ENCODE data around the gene PLB1.

The PLB1 gene

DNA sequence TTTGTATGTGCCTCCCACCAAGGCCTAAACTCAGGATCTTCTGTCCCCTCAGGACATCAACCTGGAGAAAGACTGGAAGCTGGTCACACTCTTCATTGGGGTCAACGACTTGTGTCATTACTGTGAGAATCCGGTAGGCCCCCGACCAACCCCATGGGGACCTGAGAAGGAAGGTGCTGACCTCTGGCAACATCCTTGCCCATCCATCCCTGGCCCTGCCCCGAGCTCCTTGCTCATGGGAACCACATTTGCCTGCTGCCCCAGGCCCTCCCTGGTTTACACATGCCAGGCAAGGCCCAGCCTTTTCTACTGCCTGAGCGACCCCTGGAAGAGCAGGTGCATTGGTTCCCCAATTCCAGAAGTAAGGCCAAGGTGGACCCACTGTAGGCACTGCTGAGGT lies 130.5 kb downstream of the PLB1 start:
- DNase-seq (ENCODE audit: low read depth in 1 of 2, low spot score in 1 of 2) = no peak

GRCh38 chr2:28626891-28627421 lies 131.1 kb downstream of the PLB1 start:
- no peak for DNase-seq (ENCODE audit: low read depth in 1 of 2, low spot score in 1 of 2)

- no peak for DNase-seq (ENCODE audit: low read depth in 1 of 2, low spot score in 1 of 2)
Observed at GRCh38 chr2:28627722-28628480, 132.0 kb downstream of the PLB1 start.

GRCh38 chr2:28628506-28628905 lies 132.6 kb downstream of the PLB1 start:
- DNase-seq (ENCODE audit: low read depth in 1 of 2, low spot score in 1 of 2) = no peak

GRCh38 chr2:28628987-28629386 lies 133.1 kb downstream of the PLB1 start:
- no peak for DNase-seq (ENCODE audit: low read depth in 1 of 2, low spot score in 1 of 2)

- no peak for DNase-seq (ENCODE audit: low read depth in 1 of 2, low spot score in 1 of 2)
Observed at GRCh38 chr2:28629910-28630309, 134.1 kb downstream of the PLB1 start.

GRCh38 chr2:28630341-28630740 lies 134.5 kb downstream of the PLB1 start:
- no peak for DNase-seq (ENCODE audit: low read depth in 1 of 2, low spot score in 1 of 2)

DNA sequence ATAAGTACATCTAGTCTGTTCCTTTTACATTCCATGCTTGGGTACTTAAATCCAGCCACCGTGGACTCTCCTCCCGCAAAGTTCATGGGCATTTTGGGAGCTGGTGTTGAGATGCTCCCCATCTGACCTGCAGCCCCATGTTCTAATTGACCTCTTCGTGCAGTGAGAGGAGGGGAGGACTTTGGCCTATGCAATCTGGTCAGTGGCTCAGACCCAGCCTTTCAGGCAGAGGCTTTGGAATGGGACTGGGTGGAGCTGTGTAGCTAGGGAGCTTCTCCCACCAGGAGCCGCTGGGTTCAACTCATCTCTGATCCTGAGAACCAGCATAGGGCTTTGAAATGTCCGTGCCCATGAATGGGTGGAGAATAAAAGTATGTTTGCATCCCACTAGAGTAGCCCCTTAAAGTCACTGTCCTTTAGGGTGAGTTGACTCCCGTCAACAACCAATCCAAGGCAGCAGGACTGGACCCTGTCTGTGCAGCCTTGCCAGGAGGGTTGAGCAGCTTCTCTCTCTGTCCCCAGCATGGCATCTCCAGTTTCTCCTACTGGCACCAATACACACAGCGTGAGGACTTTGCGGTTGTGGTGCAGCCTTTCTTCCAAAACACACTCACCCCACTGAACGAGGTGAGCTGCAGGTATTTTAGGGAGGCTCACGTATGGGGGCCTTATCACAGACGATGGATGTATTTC lies 135.8 kb downstream of the PLB1 start:
- DNase-seq (ENCODE audit: low read depth in 1 of 2, low spot score in 1 of 2) = no peak

DNA sequence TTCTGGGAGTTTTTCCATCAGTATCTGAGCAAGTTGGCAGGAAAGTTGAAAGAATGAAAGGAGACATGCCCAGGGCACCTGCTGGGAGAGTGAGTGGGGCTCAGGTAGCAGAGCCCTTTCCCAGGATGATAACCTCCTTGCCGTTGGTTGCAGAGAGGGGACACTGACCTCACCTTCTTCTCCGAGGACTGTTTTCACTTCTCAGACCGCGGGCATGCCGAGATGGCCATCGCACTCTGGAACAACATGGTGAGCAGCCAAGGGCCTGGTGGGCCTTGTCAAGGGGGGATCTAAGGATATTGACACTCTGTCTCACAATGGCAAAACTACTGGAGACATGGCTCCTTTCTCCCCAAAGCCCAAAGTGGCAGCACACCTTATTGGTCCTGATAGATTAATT lies 136.9 kb downstream of the PLB1 start:
- no peak for DNase-seq (ENCODE audit: low read depth in 1 of 2, low spot score in 1 of 2)

DNA sequence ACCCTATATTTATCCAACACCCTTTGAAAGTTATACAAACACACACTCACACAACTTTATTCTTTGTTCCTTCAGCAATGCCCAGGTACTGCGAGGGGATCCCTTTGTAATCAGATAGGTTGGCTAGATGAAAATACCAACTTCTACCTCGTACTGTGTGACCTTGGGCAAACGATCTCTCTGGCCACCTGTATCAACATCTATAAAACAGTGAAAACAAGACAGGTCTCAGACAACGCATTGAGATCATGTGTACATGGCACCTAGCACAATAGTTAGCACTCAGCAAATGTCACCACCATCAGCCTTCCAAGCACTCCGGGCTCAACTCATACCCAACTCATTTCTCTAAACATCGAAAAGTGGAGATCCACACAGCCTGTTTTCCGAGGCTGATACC lies 137.3 kb downstream of the PLB1 start:
- no peak for DNase-seq (ENCODE audit: low read depth in 1 of 2, low spot score in 1 of 2)

DNA sequence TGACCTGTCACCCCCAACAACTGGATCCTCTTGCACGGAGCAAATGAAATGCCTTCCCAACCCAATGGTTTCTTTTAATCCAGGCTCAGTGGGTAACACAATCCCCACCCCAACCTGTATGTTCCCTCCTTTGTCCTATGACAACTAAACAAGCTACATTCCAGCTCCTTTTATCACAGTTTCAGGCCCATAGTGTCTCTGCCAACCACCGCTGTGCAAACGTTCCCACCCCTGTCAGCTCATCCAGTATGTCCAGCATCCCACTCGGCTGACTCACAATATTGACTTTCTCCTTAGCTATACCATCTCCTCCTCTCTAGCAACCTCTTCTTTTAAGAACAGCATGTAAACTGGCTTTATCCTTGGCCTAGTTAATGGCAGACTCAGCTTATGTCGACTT lies 137.9 kb downstream of the PLB1 start:
- no peak for DNase-seq (ENCODE audit: low read depth in 1 of 2, low spot score in 1 of 2)

DNA sequence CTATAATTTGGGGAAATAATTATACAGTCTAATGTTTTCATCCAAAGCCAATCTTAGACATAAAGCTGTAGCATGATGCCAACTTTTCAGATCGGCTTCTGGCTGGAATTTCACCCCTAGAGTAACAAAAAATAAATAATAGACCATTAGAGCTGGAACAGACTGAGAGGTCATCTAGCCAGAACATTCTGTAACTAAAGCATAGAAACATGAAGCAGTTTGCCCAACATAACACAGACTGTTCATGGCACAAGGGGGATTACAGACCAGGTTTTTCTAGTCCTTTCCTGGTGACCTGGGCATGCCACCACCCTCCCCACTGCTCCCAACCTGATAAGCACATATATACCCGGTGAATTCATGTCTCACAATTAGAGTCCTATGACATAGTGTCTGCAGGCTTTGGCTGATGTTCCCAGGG lies 139.3 kb downstream of the PLB1 start:
- DNase-seq (ENCODE audit: low read depth in 1 of 2, low spot score in 1 of 2) = no peak

- DNase-seq (ENCODE audit: low read depth in 1 of 2, low spot score in 1 of 2) = no peak
Observed at GRCh38 chr2:28636491-28636890, 140.6 kb downstream of the PLB1 start.

DNA sequence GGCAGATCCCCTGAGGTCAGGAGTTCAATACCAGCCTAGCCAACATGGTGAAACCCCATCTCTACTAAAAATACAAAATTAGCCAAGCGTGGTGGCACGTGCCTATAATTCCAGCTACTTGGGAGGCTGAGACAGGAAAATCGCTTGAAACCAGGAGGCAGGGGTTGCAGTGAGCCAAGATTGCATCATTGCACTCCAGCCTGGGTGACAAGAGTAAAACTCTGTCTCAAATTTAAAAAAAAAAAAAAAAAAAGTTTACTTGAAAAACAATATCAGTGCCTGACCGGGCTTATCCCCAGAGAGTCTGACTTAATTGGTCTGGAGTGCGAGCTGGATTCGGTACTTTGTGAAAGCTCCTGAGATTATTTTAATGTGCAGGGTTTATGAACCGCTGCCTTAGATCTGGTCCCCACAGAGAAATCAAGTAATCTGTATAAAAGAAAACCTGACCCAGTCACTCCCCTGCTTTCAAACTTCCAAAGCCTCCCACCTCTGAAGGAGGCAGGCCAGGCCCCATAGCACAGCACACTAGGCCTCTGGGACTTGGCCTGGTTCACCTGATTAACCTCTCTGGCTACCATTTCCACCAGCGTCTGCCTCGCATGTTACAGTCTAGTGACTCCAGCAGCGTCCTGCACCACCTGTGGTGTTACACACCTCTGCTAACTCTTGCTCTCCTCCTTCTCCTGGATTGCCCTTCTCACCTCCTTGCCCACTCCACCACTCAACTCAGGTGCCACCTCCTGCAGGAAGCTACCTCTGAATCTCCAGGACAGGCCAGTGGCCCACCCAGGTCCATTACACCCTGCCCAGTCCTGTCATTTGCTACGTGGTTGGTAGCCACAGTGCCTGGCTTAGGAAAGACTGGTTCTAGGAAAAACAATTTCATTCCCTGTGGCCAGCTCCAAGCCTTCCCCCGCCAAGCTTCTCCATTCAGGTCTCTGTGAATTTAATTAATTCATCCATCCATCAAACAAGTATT lies 141.5 kb downstream of the PLB1 start:
- DNase-seq (ENCODE audit: low read depth in 1 of 2, low spot score in 1 of 2) = no peak

- no peak for DNase-seq (ENCODE audit: low read depth in 1 of 2, low spot score in 1 of 2)
Observed at GRCh38 chr2:28638102-28638501, 142.2 kb downstream of the PLB1 start.

DNA sequence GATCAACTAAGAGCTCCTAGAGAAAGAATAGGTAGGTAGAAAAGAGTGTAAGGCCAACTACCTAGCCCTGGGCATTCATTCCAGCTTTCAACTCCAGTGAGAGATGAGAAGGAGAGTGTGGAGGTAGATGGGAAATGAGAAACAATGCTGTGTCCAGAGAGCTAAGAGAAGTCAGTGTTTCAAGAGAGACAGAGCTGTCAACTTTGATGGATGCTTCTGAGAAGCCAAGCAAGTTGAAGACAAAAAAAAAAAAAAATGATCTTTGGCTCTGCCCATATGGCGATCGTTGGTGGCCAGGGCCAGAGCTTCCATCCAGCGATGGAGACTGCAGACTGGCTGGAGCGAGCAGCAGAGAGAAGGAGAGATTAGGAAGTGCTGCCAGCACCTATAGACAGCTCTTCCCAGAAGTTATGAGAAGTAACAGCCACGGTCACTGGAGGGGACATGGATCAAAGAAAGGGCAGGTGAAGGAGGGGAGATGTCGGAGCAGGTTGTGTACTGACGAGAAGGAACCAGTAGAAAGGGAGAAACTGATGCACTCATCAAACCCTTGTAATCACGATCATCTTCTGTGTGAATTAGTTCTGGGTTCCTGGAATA lies 143.3 kb downstream of the PLB1 start:
- no peak for DNase-seq (ENCODE audit: low read depth in 1 of 2, low spot score in 1 of 2)

DNA sequence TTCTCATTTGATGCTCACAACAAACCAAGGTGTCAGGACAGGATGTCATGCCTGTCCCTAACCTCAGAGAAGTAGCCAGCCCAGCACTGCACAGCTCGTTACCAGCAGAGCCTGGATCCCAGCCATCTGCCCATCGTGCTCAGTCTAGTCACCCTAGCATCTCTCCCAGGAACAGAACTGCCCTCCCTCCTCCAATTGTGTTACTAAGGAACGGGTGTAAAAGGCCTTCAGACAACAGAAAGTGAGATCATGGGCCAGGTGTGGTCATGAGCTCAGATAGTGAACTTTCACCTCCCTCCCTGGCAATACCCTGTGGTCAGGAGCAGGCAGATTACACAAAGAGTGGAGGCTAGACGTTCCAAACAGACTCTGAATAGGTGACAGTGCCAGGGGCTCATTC lies 144.0 kb downstream of the PLB1 start:
- DNase-seq (ENCODE audit: low read depth in 1 of 2, low spot score in 1 of 2) = no peak

- DNase-seq (ENCODE audit: low read depth in 1 of 2, low spot score in 1 of 2) = no peak
Observed at GRCh38 chr2:28640260-28640907, 144.5 kb downstream of the PLB1 start.

DNA sequence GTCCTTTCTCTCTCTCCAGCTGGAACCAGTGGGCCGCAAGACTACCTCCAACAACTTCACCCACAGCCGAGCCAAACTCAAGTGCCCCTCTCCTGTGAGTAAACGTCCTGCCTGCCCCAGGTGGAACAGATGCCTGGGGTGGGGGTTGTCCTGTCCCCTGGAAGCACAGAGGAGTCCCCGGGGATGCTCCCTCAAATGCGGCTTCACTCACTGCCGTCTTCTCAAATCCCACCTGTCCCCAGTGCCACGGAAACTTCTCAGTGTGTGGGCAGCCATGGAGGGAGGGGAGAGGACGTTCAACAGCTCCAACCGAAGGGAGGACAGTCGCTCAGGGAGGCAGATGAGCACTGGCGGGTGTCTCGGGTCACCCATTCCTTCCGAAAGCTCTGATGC lies 145.0 kb downstream of the PLB1 start:
- DNase-seq (ENCODE audit: low read depth in 1 of 2, low spot score in 1 of 2) = no peak

GRCh38 chr2:28642796-28643195 lies 146.9 kb downstream of the PLB1 start:
- no peak for DNase-seq (ENCODE audit: low read depth in 1 of 2, low spot score in 1 of 2)

- no peak for DNase-seq (ENCODE audit: low read depth in 1 of 2, low spot score in 1 of 2)
Observed at GRCh38 chr2:28643327-28643726, 147.5 kb downstream of the PLB1 start.

All from activated CD4-positive, alpha-beta T cell treated with anti-CD3 and anti-CD28 coated beads, Interleukin-2, amount 50 U/mL, for 24 hours (primary cell).